C4-2B (cell line): Measurements from ENCODE around the gene EIF4B.

Experiments
- H3K27ac ChIP-seq: fragments of 450-650 bp; 2 replicates; pipeline ENCODE4 v1.5.1; 2017
- ZFX ChIP-seq: fragments of 450-650 bp; IDR thresholded peaks from 2 replicates; pipeline ENCODE4 v1.6.1; 2017
- TF ChIP-seq, protein P1 (sequence below): fragments of 450-650 bp; conservative IDR thresholded peaks from 2 replicates; pipeline ENCODE4 v1.5.1; 2017; ENCODE audit warnings: mild to moderate bottlenecking

EIF4B gene

DNA sequence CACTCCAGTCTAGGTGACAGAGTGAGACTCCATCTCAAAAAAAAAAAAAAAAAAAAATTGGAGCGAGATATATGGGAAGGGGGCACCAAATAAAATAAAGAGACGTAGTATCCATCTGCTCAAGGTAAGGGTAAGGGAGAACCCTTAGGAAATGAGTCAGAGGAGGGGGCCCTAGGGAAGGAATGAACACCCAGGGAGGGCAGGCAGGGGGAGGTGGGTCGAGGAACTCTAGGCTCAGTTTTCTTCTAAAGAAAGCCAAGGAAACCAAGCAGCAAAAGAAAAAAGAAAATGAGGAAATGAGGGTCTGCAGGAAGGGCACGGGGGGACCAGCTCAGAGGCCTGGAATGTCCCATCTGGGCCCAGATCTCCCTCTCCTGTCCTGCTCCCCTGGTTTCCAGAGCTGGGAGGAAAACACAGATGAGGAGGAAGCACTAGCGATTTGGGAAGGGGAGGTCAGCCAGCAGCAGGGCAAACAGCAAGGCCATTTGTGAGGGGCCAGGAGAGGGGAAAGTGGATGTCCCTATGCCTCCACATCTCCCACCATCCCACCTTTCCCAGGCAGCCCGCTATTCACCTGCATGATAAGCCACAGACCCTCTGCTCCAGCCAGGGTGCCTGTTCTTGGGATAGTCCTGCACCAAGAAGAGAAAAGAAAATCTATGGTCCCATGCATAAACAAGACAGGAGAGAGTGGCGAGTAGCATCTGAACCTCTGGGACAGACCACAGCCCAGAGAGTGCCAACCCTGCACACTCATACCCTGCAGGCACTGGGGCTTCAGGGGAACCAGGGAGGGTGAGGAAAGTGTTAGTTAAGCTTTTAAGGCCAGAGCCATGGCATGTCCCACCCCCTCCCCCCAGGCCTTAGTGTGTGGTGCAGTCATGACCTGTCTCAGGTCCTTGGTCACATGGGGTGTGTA lies 61.1 kb downstream of the EIF4B start:
- TF ChIP-seq ZFX: no peak
- TF ChIP-seq, protein P1, sequence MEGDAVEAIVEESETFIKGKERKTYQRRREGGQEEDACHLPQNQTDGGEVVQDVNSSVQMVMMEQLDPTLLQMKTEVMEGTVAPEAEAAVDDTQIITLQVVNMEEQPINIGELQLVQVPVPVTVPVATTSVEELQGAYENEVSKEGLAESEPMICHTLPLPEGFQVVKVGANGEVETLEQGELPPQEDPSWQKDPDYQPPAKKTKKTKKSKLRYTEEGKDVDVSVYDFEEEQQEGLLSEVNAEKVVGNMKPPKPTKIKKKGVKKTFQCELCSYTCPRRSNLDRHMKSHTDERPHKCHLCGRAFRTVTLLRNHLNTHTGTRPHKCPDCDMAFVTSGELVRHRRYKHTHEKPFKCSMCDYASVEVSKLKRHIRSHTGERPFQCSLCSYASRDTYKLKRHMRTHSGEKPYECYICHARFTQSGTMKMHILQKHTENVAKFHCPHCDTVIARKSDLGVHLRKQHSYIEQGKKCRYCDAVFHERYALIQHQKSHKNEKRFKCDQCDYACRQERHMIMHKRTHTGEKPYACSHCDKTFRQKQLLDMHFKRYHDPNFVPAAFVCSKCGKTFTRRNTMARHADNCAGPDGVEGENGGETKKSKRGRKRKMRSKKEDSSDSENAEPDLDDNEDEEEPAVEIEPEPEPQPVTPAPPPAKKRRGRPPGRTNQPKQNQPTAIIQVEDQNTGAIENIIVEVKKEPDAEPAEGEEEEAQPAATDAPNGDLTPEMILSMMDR: no peak
- H3K27ac ChIP-seq: no peak overlapping the region

DNA sequence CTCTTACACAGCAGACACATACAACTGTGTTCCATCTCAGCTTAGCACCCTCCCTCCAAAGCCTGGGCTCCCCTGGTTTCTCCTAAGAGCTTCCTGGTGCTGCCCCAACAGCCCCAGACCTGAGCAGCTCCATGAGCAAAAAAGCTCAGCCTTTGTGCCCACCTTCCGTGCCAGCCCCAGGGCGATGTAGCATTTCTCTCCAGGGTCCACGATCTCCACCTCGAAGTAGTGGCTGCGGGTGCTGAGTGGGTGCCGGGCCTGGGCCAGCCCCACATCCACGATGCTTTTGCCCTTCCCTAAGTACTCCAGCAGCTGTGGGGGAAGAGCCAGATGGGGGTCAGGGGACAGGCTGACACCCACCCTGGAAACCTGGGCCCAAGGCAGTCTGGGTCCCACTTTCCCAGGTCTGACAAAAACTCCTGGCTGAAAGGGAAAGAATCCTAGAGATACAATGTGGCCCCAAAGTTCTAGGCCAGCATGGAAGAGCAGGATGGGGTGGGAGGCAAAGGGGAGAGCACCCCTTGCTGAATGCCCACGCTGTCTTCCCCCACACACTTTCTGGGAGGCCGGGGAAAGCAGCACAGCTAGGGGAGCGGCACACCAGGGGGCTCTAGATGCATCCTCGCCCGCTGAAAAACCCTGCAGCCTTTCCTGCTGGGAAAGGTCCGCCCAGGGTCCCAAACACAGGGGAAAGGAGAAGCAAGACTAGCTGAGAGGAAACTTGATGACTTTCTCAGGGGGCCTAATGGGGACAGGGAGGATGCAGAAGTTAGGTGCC lies 61.9 kb downstream of the EIF4B start:
- TF ChIP-seq, protein P1: no peak
- no peak for TF ChIP-seq ZFX
- H3K27ac ChIP-seq: no peak overlapping the region

DNA sequence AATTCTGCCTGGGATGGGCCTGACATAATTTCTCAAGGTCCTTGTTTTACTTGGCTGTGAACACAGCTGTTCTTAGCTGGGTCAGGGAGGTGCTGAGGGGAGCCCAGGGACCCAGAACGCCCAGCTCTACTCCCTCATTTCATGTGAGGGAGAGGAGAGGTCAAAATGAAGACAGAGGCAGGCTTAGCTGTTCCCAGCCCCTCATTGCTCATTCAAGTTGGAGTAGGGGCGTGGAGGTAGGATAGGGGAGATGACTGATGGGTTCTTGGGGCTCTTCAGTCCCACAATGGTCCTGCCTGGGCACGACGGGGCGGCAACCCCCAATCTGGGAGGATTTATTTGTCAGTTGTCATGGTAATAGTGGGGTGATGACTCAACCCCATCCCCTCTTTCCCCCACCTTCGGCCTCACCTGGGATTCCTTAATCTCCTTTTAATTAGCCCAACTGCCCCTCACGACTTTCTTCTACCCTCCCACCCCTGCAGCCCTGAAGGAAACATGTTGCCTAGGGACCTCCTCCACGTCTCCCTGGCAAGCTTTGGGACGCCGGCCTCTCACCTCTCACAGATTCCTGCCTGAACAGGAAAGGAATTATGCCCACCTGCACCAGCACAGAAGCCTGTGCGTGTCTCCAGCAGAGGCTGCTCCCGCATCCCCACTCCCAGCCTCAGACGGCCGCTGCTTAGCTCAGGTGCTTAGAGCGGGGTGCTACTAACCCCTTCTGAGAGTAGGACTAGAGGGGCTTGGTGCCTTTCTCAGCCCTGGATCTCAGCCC lies 62.7 kb downstream of the EIF4B start:
- no peak overlapping the region for H3K27ac ChIP-seq
- no peak for TF ChIP-seq ZFX
- TF ChIP-seq, protein P1: no peak

DNA sequence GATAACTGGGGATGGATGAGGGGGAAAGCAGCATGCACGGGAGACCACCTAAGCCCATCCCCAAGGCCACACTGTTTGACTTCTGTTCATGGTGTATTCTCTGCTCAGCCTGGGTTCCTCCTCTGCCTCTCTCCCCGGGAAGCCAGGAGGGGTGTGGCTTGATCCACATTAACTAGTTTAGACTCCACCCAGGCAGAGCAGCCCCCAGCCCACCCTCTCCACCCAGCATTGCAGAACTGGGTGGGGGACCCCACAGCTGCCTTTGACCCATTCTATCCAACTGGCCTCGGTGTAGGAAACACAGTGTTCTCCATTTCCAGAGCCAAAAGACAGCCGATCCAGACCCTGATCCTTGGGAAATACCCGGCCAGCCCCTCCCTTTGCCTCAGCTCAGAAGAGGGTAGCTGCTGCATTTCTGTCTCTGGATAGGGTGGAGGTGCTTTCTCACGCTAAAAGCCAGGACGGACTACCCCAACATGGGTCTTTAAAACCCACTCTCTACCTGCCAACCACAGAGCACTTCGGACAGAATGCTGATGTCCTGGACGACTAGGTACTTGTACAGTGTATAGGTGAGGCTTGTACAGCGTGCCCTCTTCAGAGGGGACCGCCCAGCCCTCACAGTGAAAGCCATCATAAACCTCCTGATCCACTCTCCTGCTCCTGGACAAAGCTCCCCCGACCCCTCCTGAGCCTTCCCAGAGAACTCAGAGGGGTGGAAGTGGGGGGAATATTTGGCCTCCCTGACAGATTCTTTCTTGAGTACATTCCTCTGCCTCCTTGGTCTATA lies 63.6 kb downstream of the EIF4B start:
- no peak overlapping the region for H3K27ac ChIP-seq
- TF ChIP-seq, protein P1: no peak
- TF ChIP-seq ZFX: no peak

DNA sequence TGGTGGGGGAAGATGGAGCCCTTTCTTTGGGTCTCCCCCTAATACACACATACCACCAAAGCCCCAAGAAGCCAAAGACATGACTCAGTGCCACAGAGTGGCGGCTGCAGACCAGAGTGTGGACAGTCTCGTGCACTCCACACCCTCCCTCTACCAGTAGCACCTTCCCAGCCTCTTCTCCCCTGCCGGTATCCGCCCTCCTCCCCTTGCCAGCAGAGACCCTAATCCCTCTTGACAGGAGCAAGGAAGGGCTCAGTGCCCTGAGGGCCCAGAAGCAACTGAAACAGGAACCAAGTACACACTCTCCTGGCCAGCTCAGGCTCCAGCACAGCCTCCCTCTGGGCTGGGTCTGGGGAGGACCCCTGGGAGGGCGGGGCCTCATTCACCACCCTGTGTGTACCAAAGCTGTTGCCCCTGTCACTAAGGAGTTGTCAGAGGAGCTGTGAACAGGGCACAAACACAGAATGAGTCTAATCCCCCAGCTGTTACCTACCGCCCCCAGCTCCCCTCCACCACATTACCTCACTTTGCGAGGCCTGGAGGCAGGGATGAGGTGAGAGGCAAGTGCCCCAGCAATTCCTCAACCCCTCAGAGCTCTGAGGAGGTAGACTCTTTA lies 64.7 kb downstream of the EIF4B start:
- no peak overlapping the region for H3K27ac ChIP-seq
- TF ChIP-seq, protein P1: no peak
- no peak for TF ChIP-seq ZFX
